ENCODE data around the gene EIF2B1.

EIF2B1 gene

DNA sequence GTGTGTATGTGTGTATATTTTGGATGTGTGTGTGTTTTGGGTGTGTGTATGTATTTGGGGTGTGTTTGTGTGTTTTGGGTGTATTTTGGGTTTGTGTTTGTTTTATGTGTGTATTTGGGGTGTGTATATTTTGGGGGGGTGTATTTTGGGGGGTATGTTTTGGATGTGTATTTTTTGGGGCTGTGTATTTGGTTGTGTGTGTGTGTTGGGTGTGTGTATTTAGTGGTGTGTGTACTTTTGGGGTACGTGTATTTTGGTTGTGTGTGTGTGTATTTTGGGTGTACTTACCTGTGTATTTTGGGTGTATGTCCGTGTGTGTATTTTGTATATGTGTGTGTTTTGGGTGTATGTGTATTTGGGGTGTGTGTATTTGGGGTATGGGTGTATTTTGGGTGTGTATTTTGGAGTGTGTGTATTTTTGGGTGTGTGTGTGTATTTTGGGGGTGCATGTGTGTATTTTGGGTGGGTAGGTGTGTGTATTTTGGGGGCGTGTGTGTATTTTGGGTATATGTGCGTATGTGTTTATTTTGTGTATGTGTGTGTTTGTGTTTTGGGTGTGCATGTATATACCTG, 20.7 kb upstream of the EIF2B1 start:
- no peak overlapping the region for H3K27ac ChIP-seq (ENCODE audit: insufficient read depth in 1 of 2, low read depth in 1 of 2, low read length in 2 of 2, poor library complexity in 1 of 2, severe bottlenecking in 2 of 2)
- WGBS (ENCODE audit: insufficient coverage): 100% methylated on average over 3 of the region's 4 CpGs
- POLR2A ChIA-PET: no interaction called here

DNA sequence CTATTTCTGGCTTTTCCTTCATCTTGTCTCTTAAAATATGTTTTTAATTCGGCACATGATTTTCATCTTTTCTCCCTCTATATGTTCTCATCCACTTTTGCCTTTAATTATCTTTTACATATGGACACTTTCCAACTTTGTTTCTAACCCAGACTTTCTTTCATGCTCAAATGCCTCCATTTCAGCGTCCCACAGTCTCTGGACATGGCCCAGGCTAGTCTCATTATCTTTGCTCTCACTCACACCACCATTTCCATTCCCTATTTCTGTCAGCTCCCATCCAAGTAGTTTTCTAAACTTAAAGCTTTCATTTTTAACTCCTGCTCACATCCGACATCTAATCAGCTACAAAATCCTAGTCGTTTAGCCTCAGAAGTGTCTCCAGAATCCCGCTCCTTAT, 14.9 kb upstream of the EIF2B1 start:
- Histone ChIP-seq H3K36me3 (ENCODE audit: control insufficient read depth in 4 of 4, insufficient read depth in 4 of 4, low read length in 3 of 4) (peaks cover 19 to 59% (median 39%) of the 10 kb centered on the region in 4 experiments), H3K4me3 (ENCODE audit: control insufficient read depth in 1 of 7, extremely low read depth in 1 of 7, insufficient read depth in 4 of 7, low read depth in 2 of 7, low read length in 6 of 7) (no peak overlapping the region), H3K9me3 (ENCODE audit: control extremely low read depth in 1 of 5, control insufficient read depth in 4 of 5, insufficient read depth in 2 of 5, low read depth in 1 of 5, low read length in 4 of 5) (no peaks in the 10 kb centered on the region), H3K27me3 (replicated peaks in 2 of 5; ENCODE audit: control insufficient read depth in 4 of 5, insufficient read depth in 5 of 5, low read length in 4 of 5) (no peaks in the 10 kb centered on the region), H3K27ac (ENCODE audit: insufficient read depth in 1 of 2, low read depth in 1 of 2, low read length in 2 of 2, poor library complexity in 1 of 2, severe bottlenecking in 2 of 2) (no peak overlapping the region), H3K4me1 (ENCODE audit: control extremely low read depth in 1 of 4, control insufficient read depth in 4 of 4, insufficient read depth in 4 of 4, low read length in 3 of 4) (no peaks in the 10 kb centered on the region)
- POLR2A ChIA-PET: no interaction called here
- CTCF ChIA-PET: no interaction called here
- no peak for DNase-seq
- 100% methylated on average over 3 of the region's 5 CpGs for WGBS (ENCODE audit: insufficient coverage)

More for the DNA sequence above, 20.7 kb upstream of the EIF2B1 start:
- CTCF ChIA-PET: no interaction called here
- H3K4me3 ChIP-seq (ENCODE audit: control insufficient read depth in 1 of 7, extremely low read depth in 1 of 7, insufficient read depth in 4 of 7, low read depth in 2 of 7, low read length in 6 of 7): no peak overlapping the region
- DNase-seq: no peak
- peaks cover 20 to 61% (median 38%) of the 10 kb centered on the region in 4 experiments for H3K36me3 ChIP-seq (ENCODE audit: control insufficient read depth in 4 of 4, insufficient read depth in 4 of 4, low read length in 3 of 4)
- H3K27me3 ChIP-seq (replicated peaks in 2 of 5; ENCODE audit: control insufficient read depth in 4 of 5, insufficient read depth in 5 of 5, low read length in 4 of 5): no peaks in the 10 kb centered on the region
- no peaks in the 10 kb centered on the region for H3K9me3 ChIP-seq (ENCODE audit: control extremely low read depth in 1 of 5, control insufficient read depth in 4 of 5, insufficient read depth in 2 of 5, low read depth in 1 of 5, low read length in 4 of 5)
- H3K4me1 ChIP-seq (ENCODE audit: control extremely low read depth in 1 of 4, control insufficient read depth in 4 of 4, insufficient read depth in 4 of 4, low read length in 3 of 4): no peaks in the 10 kb centered on the region

- ChIA-PET POLR2A (interaction anchor here (0.6 kb wide), 1 partner anchor 385 kb away, joined by 5 read pairs; no protein-coding TSS in a partner anchor), CTCF (no interaction called here)
- Histone ChIP-seq H3K27ac (ENCODE audit: insufficient read depth in 1 of 2, low read depth in 1 of 2, low read length in 2 of 2, poor library complexity in 1 of 2, severe bottlenecking in 2 of 2) (no peak overlapping the region), H3K27me3 (replicated peaks in 2 of 5; ENCODE audit: control insufficient read depth in 4 of 5, insufficient read depth in 5 of 5, low read length in 4 of 5) (no peaks in the 10 kb centered on the region), H3K4me1 (ENCODE audit: control extremely low read depth in 1 of 4, control insufficient read depth in 4 of 4, insufficient read depth in 4 of 4, low read length in 3 of 4) (no peaks in the 10 kb centered on the region), H3K36me3 (ENCODE audit: control insufficient read depth in 4 of 4, insufficient read depth in 4 of 4, low read length in 3 of 4) (peaks cover 14 to 56% (median 35%) of the 10 kb centered on the region in 4 experiments), H3K4me3 (ENCODE audit: control insufficient read depth in 1 of 7, extremely low read depth in 1 of 7, insufficient read depth in 4 of 7, low read depth in 2 of 7, low read length in 6 of 7) (no peak overlapping the region), H3K9me3 (ENCODE audit: control extremely low read depth in 1 of 5, control insufficient read depth in 4 of 5, insufficient read depth in 2 of 5, low read depth in 1 of 5, low read length in 4 of 5) (no peaks in the 10 kb centered on the region)
- 100% methylated on average over 3 of the region's 5 CpGs for WGBS (ENCODE audit: insufficient coverage)
- no peak for DNase-seq
Measured at GRCh38 chr12:123645878-123646277, 12.4 kb upstream of the EIF2B1 start.

- POLR2A ChIA-PET: no interaction called here
- Histone ChIP-seq H3K4me3 (ENCODE audit: control insufficient read depth in 1 of 7, extremely low read depth in 1 of 7, insufficient read depth in 4 of 7, low read depth in 2 of 7, low read length in 6 of 7) (no peak overlapping the region), H3K9me3 (ENCODE audit: control extremely low read depth in 1 of 5, control insufficient read depth in 4 of 5, insufficient read depth in 2 of 5, low read depth in 1 of 5, low read length in 4 of 5) (no peaks in the 10 kb centered on the region), H3K27ac (ENCODE audit: insufficient read depth in 1 of 2, low read depth in 1 of 2, low read length in 2 of 2, poor library complexity in 1 of 2, severe bottlenecking in 2 of 2) (no peak overlapping the region), H3K4me1 (ENCODE audit: control extremely low read depth in 1 of 4, control insufficient read depth in 4 of 4, insufficient read depth in 4 of 4, low read length in 3 of 4) (no peaks in the 10 kb centered on the region), H3K36me3 (ENCODE audit: control insufficient read depth in 4 of 4, insufficient read depth in 4 of 4, low read length in 3 of 4) (peaks cover 17 to 51% (median 33%) of the 10 kb centered on the region in 4 experiments), H3K27me3 (replicated peaks in 2 of 5; ENCODE audit: control insufficient read depth in 4 of 5, insufficient read depth in 5 of 5, low read length in 4 of 5) (no peaks in the 10 kb centered on the region)
- no peak for DNase-seq
- CTCF ChIA-PET: interaction anchor here (0.9 kb wide), 1 partner anchor 25 kb away, joined by 3 read pairs; no protein-coding TSS in a partner anchor
- WGBS (ENCODE audit: insufficient coverage): 100% methylated on average over 3 of the region's 3 CpGs
Measured at GRCh38 chr12:123645380-123645779, 11.9 kb upstream of the EIF2B1 start.

GRCh38 chr12:123643911-123644310, 10.4 kb upstream of the EIF2B1 start:
- no peaks in the 10 kb centered on the region for H3K4me1 ChIP-seq (ENCODE audit: control extremely low read depth in 1 of 4, control insufficient read depth in 4 of 4, insufficient read depth in 4 of 4, low read length in 3 of 4)
- peaks cover 13 to 51% (median 28%) of the 10 kb centered on the region in 4 experiments for H3K36me3 ChIP-seq (ENCODE audit: control insufficient read depth in 4 of 4, insufficient read depth in 4 of 4, low read length in 3 of 4)
- ChIA-PET POLR2A (no interaction called here), CTCF (interaction anchor here (1.5 kb wide), 1 partner anchor 12 kb away, joined by 3 read pairs; no protein-coding TSS in a partner anchor)
- H3K27ac ChIP-seq (ENCODE audit: insufficient read depth in 1 of 2, low read depth in 1 of 2, low read length in 2 of 2, poor library complexity in 1 of 2, severe bottlenecking in 2 of 2): no peak overlapping the region
- H3K27me3 ChIP-seq (replicated peaks in 2 of 5; ENCODE audit: control insufficient read depth in 4 of 5, insufficient read depth in 5 of 5, low read length in 4 of 5): no peaks in the 10 kb centered on the region
- H3K9me3 ChIP-seq (ENCODE audit: control extremely low read depth in 1 of 5, control insufficient read depth in 4 of 5, insufficient read depth in 2 of 5, low read depth in 1 of 5, low read length in 4 of 5): no peaks in the 10 kb centered on the region
- no peak for DNase-seq
- 100% methylated on average over 5 of the region's 7 CpGs for WGBS (ENCODE audit: insufficient coverage)
- H3K4me3 ChIP-seq (ENCODE audit: control insufficient read depth in 1 of 7, extremely low read depth in 1 of 7, insufficient read depth in 4 of 7, low read depth in 2 of 7, low read length in 6 of 7): no peak overlapping the region

GRCh38 chr12:123634142-123634561, 666 bp upstream of the EIF2B1 start:
- WGBS (ENCODE audit: insufficient coverage): 13% methylated on average over 5 of the region's 19 CpGs
- CTCF ChIA-PET: interaction anchor here (0.8 kb wide), 2 partner anchors 21 to 121 kb away, joined by 3 to 5 read pairs; no protein-coding TSS in a partner anchor

GRCh38 chr12:123621619-123622530, 11.6 kb downstream of the EIF2B1 start:
- H3K27me3 ChIP-seq (replicated peaks in 2 of 5; ENCODE audit: control insufficient read depth in 4 of 5, insufficient read depth in 5 of 5, low read length in 4 of 5): no peaks in the 10 kb centered on the region
- no peaks in the 10 kb centered on the region for H3K4me1 ChIP-seq (ENCODE audit: control extremely low read depth in 1 of 4, control insufficient read depth in 4 of 4, insufficient read depth in 4 of 4, low read length in 3 of 4)
- H3K9me3 ChIP-seq (ENCODE audit: control extremely low read depth in 1 of 5, control insufficient read depth in 4 of 5, insufficient read depth in 2 of 5, low read depth in 1 of 5, low read length in 4 of 5): no peaks in the 10 kb centered on the region
- H3K4me3 ChIP-seq (ENCODE audit: control insufficient read depth in 1 of 7, extremely low read depth in 1 of 7, insufficient read depth in 4 of 7, low read depth in 2 of 7, low read length in 6 of 7): no peak overlapping the region
- WGBS (ENCODE audit: insufficient coverage): 94% methylated on average over 13 of the region's 15 CpGs
- H3K36me3 ChIP-seq (ENCODE audit: control insufficient read depth in 4 of 4, insufficient read depth in 4 of 4, low read length in 3 of 4): peaks cover 28 to 84% (median 59%) of the 10 kb centered on the region in 4 experiments
- no peak for DNase-seq
- CTCF ChIA-PET: interaction anchor here (0.7 to 1.9 kb wide), 5 partner anchors 19 to 123 kb away, joined by 3 to 7 read pairs (median 3); partner anchors contain the start of gene DDX55
- H3K27ac ChIP-seq (ENCODE audit: insufficient read depth in 1 of 2, low read depth in 1 of 2, low read length in 2 of 2, poor library complexity in 1 of 2, severe bottlenecking in 2 of 2): no peak overlapping the region
- POLR2A ChIA-PET: no interaction called here

More at GRCh38 chr12:123634142-123634561, 666 bp upstream of the EIF2B1 start:
- no peaks in the 10 kb centered on the region for H3K9me3 ChIP-seq (ENCODE audit: control extremely low read depth in 1 of 5, control insufficient read depth in 4 of 5, insufficient read depth in 2 of 5, low read depth in 1 of 5, low read length in 4 of 5)
- H3K4me3 ChIP-seq (ENCODE audit: control insufficient read depth in 1 of 7, extremely low read depth in 1 of 7, insufficient read depth in 4 of 7, low read depth in 2 of 7, low read length in 6 of 7): peak overlapping the region; percentile 43 to 99 (median 94)
- H3K27ac ChIP-seq (ENCODE audit: insufficient read depth in 1 of 2, low read depth in 1 of 2, low read length in 2 of 2, poor library complexity in 1 of 2, severe bottlenecking in 2 of 2): peak overlapping the region; percentile 94 to 95
- POLR2A ChIA-PET: no interaction called here
- H3K4me1 ChIP-seq (ENCODE audit: control extremely low read depth in 1 of 4, control insufficient read depth in 4 of 4, insufficient read depth in 4 of 4, low read length in 3 of 4): peaks cover 12 to 19% (median 14%) of the 10 kb centered on the region in 4 experiments
- no peak for DNase-seq
- H3K27me3 ChIP-seq (replicated peaks in 2 of 5; ENCODE audit: control insufficient read depth in 4 of 5, insufficient read depth in 5 of 5, low read length in 4 of 5): no peaks in the 10 kb centered on the region
- peaks cover 1 to 21% (median 16%) of the 10 kb centered on the region in 4 experiments for H3K36me3 ChIP-seq (ENCODE audit: control insufficient read depth in 4 of 4, insufficient read depth in 4 of 4, low read length in 3 of 4)
